Activated CD4-positive, alpha-beta T cell treated with anti-CD3 and anti-CD28 coated beads, Interleukin-2, amount 10 ng/mL, durations not matched to agents 24 days and 14 days (primary cell): ENCODE results near the gene PRSS33. TPM values are rescaled to one million over a fixed set of nuclear protein-coding genes. Genes with fewer than 3 reads are reported as not detected.

Source experiments
- DNase-seq: peaks from one replicate; pipeline ENCODE4 v3.0.0; 2022
- H3K27ac Mint-ChIP-seq: one replicate; pipeline ENCODE4 v1.8.0; 2022; ENCODE audit warnings: mild to moderate bottlenecking, mixed read lengths
- H3K27me3 Mint-ChIP-seq: one replicate; pipeline ENCODE4 v1.8.0; 2022; ENCODE audit warnings: mixed read lengths
- H3K36me3 Mint-ChIP-seq: one replicate; pipeline ENCODE4 v1.8.0; 2022; ENCODE audit warnings: low read depth, mild to moderate bottlenecking, mixed read lengths
- H3K4me1 Mint-ChIP-seq: one replicate; pipeline ENCODE4 v1.8.0; 2021; ENCODE audit warnings: mixed read lengths
- H3K4me3 Mint-ChIP-seq: one replicate; pipeline ENCODE4 v1.8.0; 2022; ENCODE audit warnings: mild to moderate bottlenecking, moderate library complexity, mixed read lengths
- H3K9me3 Mint-ChIP-seq: one replicate; pipeline ENCODE4 v1.8.0; 2021; ENCODE audit warnings: mixed read lengths
- intact Hi-C: fragments of 100-400 bp; cut with micrococcal nuclease; formaldehyde crosslinking; loops from one replicate; pipeline ENCODE4 v1.15.1; 2023
- total RNA-seq: library from RNA; stranded (reverse); gene quantifications from 2 replicates; pipeline ENCODE4 v1.2.3, GENCODE V29; 2022

Gene PRSS33, protein sequence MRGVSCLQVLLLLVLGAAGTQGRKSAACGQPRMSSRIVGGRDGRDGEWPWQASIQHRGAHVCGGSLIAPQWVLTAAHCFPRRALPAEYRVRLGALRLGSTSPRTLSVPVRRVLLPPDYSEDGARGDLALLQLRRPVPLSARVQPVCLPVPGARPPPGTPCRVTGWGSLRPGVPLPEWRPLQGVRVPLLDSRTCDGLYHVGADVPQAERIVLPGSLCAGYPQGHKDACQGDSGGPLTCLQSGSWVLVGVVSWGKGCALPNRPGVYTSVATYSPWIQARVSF
- not detected in 2 replicates for total RNA-seq

DNA sequence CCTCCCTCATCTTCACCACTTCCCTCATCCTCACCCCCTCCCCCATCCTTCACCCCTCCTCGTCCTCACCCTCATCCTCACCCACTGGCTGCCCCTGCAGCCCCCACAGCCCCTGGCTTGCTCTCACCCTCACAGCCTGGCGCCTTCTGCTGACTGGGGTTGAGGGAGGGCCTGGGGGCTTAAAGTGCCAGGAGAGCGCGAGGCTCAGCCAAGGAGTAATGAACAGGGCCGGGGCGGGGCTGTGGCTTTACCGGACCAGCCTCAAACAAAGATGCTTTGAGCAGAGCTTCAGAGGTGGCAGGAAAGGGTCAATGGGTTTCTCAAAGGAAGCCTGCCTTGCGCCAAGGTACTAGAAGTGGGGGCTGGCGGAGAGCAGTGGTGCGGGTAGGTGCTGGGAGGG lies at the start of gene PRSS33:
Gene PRSS33 (minus strand): TSS at position 155 of the 400 bp plus-strand sequence. CDS start 1,013 bp downstream, outside the sequence.
- Mint-ChIP-seq H3K9me3 (no peaks in the 10 kb centered on the region), H3K4me3 (no peak within 1 kb of the TSS), H3K27ac (no peak within 1 kb of the TSS), H3K27me3 (peaks cover 29% of the 10 kb centered on the region), H3K4me1 (peaks cover 2% of the 10 kb centered on the region), H3K36me3 (no peaks in the 10 kb centered on the region)
- intact Hi-C loops = no loop called here
- no peak for DNase-seq

DNA sequence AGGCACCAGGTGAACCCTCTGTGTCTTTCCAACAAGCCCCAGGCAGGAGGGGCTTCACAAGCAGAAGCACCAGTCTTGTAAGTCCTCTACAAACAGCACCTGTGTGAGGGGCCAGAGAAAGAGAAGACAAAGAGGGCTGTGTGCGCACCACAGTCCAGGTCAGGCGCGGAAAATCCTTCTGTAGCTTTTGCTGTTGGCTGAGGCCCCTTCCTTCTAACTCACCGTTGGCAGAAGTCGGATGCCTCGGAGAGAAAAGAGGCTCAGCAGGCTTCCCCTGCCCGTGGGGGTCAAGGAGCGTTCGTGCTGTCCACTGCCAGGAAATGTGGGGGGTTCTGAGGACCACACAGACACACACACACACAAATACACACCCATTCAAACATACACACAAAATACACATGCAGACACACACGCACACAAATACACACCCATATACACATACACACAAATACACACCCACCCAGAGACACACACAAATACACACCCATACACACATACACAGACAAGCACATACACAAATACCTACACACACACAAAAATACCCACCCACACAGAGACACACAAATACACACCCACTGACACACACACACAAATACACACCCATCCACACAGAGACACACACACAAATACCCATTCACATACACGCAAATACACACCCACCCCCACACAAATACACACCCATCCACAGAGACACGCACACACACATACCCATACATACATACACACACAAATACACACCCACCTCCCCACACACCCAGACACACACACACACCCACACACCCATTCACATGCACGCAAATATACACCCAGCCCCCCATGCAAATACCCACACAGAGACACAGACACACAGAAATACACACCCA lies 49.5 kb upstream of the PRSS33 start:
- Mint-ChIP-seq H3K4me1 (peaks cover 9% of the 10 kb centered on the region), H3K27ac (no peak overlapping the region), H3K27me3 (peaks cover 4% of the 10 kb centered on the region), H3K36me3 (no peaks in the 10 kb centered on the region), H3K9me3 (no peaks in the 10 kb centered on the region), H3K4me3 (no peak overlapping the region)
- intact Hi-C loops = no loop called here
- no peak for DNase-seq

DNA sequence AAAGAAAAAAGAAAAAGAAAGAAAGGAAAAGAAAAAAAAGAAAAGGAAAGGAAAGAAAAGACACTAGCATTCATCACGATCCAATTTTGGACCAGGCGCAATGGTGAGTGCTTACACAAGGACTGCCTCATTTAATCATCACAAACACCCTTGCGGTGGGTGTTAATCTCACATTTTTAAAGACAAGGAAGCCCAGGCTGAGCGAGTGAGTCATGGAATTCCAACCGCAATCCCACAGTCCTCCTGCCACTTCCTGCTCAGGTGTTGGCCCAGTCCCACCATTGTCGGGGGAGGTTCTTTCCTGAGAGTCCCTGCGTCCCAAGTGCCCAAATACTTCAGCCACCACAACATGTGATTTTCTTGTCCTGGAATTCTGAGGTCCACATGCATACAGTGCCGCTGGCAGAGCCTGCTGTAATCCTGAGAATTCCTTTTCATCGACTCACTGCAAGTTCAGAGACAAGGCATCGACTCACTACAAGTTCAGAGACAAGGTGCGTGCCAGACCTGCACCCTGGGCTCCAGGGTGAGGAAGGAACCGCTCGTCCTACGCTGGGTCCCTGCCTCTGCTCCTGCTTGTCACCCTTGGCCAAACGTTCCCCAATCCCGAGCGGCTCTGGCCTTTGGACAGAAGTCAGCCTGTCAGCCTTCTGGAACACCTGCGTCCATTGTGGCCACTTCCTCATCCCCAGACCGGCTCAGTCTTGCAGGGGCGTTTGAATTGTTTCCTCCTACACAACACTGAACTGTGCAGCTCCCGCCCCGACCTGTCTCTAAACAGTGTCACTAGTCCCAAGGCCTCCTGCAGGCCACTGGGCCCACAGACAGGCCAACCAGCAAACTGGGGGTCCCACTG lies 48.5 kb upstream of the PRSS33 start:
- Mint-ChIP-seq H3K4me1 (peaks cover 6% of the 10 kb centered on the region), H3K36me3 (no peaks in the 10 kb centered on the region), H3K27ac (no peak overlapping the region), H3K27me3 (peaks cover 4% of the 10 kb centered on the region), H3K9me3 (no peaks in the 10 kb centered on the region), H3K4me3 (no peak overlapping the region)
- no peak for DNase-seq
- intact Hi-C loops = no loop called here

DNA sequence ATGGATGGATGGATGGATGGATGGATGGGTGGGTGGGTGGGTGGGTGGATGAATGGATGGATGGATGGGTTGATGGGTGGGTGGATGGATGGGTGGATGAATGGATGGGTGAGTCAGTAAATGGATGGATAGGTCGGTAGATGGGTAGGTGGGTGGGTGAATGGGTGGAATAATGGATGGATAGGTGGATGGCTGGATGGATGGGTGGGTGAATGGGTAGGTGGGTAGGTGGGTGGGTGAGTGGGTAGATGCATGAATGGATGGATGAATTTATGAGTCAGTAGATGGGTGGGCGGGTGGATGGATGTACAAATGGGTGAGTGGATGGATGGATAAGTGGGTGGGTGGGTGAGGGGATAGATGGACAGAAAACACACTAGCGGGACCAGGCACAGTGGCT lies 47.6 kb upstream of the PRSS33 start:
- H3K27ac Mint-ChIP-seq = no peak overlapping the region

DNA sequence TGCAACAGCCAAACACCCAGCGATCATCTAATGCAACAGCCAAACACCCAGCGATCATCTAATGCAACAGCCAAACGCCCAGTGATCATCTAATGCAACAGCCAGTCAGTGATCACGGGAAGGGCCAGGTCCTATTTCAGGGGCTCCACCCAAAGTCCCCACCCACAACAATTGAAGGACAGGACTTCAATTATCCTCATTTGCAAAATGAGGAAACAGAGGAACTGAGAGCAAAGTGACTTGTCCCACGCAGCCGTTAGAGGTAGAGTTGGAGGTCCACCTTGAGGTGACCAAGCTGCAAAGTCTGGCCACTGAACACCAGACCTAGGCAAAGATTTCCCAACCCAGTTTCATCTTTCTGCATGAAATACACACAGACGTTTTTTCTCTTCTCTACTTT lies 46.4 kb upstream of the PRSS33 start:
- no peaks in the 10 kb centered on the region for H3K36me3 Mint-ChIP-seq
- H3K9me3 Mint-ChIP-seq = no peaks in the 10 kb centered on the region
- H3K4me3 Mint-ChIP-seq = no peak overlapping the region
- DNase-seq = no peak
- intact Hi-C loops = no loop called here
- H3K4me1 Mint-ChIP-seq = peaks cover 5% of the 10 kb centered on the region
- no peak overlapping the region for H3K27ac Mint-ChIP-seq
- peaks cover 4% of the 10 kb centered on the region for H3K27me3 Mint-ChIP-seq

More for the DNA sequence above, 47.6 kb upstream of the PRSS33 start:
- peaks cover 6% of the 10 kb centered on the region for H3K4me1 Mint-ChIP-seq
- peaks cover 4% of the 10 kb centered on the region for H3K27me3 Mint-ChIP-seq
- no peak for DNase-seq
- no peak overlapping the region for H3K4me3 Mint-ChIP-seq
- no peaks in the 10 kb centered on the region for H3K36me3 Mint-ChIP-seq
- intact Hi-C loops = no loop called here
- no peaks in the 10 kb centered on the region for H3K9me3 Mint-ChIP-seq

DNA sequence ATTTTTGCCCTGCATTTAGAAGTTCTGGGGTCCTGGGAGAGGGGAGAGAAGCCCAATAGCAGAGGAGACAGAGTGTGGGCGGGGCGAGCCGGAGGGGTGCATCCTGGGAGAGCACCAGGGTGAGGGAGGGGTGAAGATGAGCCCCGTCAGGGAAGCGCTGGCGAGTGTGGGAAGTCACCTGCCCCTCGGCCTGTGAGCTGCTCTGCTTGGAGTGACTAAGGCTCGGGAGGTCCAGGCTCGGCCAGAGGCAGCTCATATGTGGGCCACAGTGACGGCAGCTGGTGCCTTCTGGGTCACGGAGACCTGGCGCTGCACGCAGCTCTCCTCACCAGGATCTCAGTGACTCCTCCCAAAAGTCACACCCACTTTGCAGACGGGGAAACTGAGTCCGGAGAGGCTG lies 43.8 kb upstream of the PRSS33 start:
- Mint-ChIP-seq H3K36me3 (no peaks in the 10 kb centered on the region), H3K4me3 (no peak overlapping the region), H3K27me3 (peaks cover 2% of the 10 kb centered on the region), H3K27ac (no peak overlapping the region), H3K4me1 (peaks cover 3% of the 10 kb centered on the region), H3K9me3 (no peaks in the 10 kb centered on the region)
- DNase-seq = no peak
- intact Hi-C loops = no loop called here

DNA sequence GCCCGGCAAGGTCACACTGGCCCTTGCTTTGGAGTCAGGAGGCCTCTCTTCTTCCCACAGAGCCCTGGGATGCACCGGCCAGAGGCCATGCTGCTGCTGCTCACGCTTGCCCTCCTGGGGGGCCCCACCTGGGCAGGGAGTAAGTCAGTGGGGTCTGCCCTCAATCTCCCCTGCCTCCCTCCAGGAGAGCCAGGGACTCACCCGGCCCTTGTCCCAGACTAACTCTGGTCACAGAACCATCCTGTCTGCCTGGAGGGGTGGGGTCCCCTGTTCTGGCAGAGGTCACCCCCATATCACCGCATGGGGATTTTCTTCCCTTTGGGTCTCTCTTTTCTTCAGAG lies 43.0 kb upstream of the PRSS33 start:
- H3K4me3 Mint-ChIP-seq = peak overlapping the region; percentile 65
- H3K4me1 Mint-ChIP-seq = peaks cover 3% of the 10 kb centered on the region
- H3K27ac Mint-ChIP-seq = peak overlapping the region; percentile 81

DNA sequence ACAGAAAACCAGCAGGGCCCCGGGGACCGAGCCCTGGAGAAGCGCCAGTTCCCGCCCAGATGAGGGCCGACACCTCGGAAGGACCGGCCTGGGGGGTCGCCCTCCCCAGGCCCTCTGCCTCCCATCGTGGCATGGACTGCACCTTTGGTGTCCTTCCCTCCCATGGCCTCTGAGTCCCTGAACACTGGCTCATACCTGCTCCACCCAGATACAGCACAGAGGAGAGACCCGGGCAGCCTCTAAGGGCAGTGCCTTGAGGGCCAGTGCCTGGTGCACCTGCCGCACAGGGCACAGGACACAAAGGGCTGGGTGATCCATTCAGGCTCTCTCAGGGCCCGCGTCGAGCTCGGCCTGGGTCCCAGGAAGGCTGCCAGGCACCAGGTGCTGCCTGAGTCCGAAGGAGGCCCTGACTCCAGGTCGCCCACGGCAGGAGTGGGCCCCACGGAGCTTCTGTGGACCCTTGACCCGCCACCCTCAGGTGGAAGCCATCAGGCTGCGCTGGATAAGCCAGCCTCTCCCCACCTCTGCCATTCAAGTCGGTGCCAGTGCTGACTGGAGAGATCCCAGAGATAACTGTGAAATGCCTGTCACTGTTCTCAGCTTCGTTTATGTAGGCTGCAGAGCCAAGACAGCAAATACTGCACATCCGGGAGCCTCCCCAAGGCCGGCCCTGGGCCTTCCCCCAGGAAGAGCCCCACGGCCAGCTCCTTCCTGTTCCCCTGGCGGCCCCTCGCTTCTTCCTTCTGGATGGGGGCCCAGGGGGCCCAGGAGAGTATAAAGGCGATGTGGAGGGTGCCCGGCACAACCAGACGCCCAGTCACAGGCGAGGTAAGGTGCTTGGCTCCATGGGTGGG lies 42.4 kb upstream of the PRSS33 start, which contains the start of gene ZG16B:
Gene ZG16B (plus strand): TSS at position 803 of the 854 bp plus-strand sequence. CDS start 139 bp downstream, outside the sequence.
- intact Hi-C loops = no loop called here

More for the DNA sequence above, 43.0 kb upstream of the PRSS33 start:
- intact Hi-C loops = no loop called here
- Mint-ChIP-seq H3K9me3 (no peaks in the 10 kb centered on the region), H3K36me3 (no peaks in the 10 kb centered on the region), H3K27me3 (peaks cover 2% of the 10 kb centered on the region)
- DNase-seq = no peak

DNA sequence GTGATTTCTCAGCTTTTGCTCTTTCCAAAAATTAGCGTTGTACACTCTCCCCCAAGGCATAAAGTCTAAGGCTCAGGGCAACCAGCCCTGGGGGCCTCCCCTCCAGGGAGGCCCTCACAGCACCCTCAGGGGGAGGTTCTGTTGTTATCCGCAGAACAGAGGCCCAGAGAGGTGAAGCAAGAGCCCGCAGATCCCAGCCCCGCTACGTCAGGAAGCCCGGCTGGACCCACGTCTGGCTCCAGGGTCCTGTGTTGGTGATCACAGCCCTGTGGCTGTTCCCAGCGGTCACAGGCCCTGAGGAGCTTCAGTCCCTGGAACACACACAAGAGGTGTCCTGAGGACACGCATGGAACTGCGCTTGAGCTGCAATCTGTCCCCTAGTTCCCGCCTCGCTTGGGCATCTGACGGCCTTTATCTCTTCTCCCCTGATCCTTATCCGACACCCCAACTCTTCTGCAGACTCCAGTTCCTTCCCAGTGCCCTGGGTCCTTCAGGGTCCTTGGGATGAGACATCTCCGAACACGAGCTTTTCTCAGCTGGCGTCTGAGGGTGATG lies 41.6 kb upstream of the PRSS33 start:
- intact Hi-C loops = no loop called here
- Mint-ChIP-seq H3K4me3 (no peak overlapping the region), H3K27me3 (peaks cover 2% of the 10 kb centered on the region), H3K36me3 (no peaks in the 10 kb centered on the region), H3K27ac (no peak overlapping the region), H3K9me3 (no peaks in the 10 kb centered on the region), H3K4me1 (peaks cover 3% of the 10 kb centered on the region)
- DNase-seq = no peak

More for the DNA sequence above, 42.4 kb upstream of the PRSS33 start, which contains the start of gene ZG16B:
- H3K36me3 Mint-ChIP-seq = no peaks in the 10 kb centered on the region
- H3K27me3 Mint-ChIP-seq = peaks cover 2% of the 10 kb centered on the region
- H3K9me3 Mint-ChIP-seq = no peaks in the 10 kb centered on the region
- H3K27ac Mint-ChIP-seq = peak within 1 kb of the TSS; percentile 81
- peak; percentile 72 for DNase-seq
- H3K4me3 Mint-ChIP-seq = peak within 1 kb of the TSS; percentile 65
- peaks cover 3% of the 10 kb centered on the region for H3K4me1 Mint-ChIP-seq

DNA sequence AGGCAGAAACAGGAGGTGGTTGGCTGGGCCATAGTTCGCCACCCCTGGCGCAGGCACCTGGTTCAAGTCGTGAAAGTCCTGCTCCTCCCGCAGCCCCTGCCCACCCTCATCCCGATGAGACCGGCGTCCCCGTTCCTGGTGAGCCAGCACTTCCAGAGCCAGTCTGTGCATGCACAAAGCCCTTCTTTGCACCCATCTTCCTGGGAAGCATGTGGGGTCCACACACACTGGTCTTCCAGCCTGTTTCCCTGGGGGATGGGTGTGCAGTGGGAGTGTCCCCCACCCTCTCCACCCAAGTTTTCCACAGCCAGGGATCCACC lies 41.1 kb upstream of the PRSS33 start:
- Mint-ChIP-seq H3K9me3 (no peaks in the 10 kb centered on the region), H3K4me3 (no peak overlapping the region), H3K36me3 (no peaks in the 10 kb centered on the region), H3K27me3 (peaks cover 2% of the 10 kb centered on the region), H3K4me1 (peaks cover 3% of the 10 kb centered on the region), H3K27ac (no peak overlapping the region)
- DNase-seq = no peak
- intact Hi-C loops = no loop called here

DNA sequence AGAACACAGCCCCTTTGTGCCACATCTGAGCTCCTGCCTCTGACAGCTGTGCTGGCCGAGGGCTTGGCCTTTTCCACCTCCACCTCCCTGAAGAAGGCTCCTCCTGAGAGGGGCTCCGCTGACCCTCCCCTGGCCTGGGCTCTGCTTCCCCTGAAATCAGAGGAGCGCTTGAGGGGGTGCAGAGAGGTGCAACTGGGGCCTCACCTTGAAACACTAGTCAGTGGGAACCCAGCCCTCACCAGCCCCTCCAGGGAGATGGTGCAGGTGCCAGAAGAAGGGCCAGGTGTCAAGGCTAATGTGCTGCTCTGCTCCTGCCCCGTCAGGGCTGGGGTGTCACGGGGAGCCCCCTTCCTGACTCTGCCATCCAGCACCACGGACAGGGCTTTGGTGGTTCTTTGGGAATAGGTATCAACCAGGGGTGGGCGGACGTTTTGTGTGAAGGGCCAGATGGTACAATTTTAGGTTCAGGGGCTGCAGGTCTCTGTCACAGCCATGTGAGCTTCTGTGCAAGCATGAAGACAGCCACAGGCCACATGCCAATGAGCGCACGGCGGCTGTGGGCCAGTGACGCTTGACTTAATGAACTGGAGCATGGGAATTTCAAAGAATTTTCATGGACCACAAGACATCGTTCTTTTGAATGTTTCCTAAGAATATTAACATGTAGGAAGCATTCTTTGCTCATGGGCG lies 40.6 kb upstream of the PRSS33 start:
- Mint-ChIP-seq H3K27ac (no peak overlapping the region), H3K4me1 (peaks cover 3% of the 10 kb centered on the region), H3K36me3 (no peaks in the 10 kb centered on the region), H3K27me3 (peaks cover 2% of the 10 kb centered on the region), H3K9me3 (no peaks in the 10 kb centered on the region), H3K4me3 (no peak overlapping the region)
- no peak for DNase-seq
- intact Hi-C loops = no loop called here

DNA sequence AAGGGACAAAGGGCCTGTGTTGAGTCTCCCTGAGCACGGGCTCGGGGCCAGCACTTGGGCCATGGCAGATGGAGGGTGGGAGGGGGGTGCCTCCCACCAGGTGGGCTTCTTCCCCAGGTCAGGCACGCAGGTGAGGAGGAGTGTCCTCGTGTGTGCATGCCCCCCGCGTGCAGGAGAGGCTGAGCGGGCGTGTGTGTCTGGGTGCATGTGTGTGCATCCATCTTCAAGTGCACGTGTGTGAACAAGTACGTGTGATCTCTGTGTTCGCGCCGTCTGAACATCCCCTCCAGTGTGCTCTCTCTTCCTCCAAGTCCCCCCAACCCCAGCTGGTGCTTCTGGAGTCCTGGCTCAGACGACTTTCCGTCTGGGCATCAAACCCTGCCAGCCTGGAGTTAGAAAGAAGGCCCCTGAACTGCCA lies 40.0 kb upstream of the PRSS33 start:
- H3K27ac Mint-ChIP-seq = no peak overlapping the region
- no peak overlapping the region for H3K4me3 Mint-ChIP-seq
- H3K9me3 Mint-ChIP-seq = no peaks in the 10 kb centered on the region
- DNase-seq = no peak
- H3K36me3 Mint-ChIP-seq = no peaks in the 10 kb centered on the region
- no peaks in the 10 kb centered on the region for H3K27me3 Mint-ChIP-seq
- intact Hi-C loops = no loop called here
- peaks cover 3% of the 10 kb centered on the region for H3K4me1 Mint-ChIP-seq
